ENCODE measurements around the gene SFT2D2. TPM values are rescaled to one million over a fixed set of nuclear protein-coding genes. Genes with fewer than 3 reads are reported as not detected.

Gene SFT2D2
- total RNA-seq, 1 donor from 2014 or later = 30.5 TPM

DNA sequence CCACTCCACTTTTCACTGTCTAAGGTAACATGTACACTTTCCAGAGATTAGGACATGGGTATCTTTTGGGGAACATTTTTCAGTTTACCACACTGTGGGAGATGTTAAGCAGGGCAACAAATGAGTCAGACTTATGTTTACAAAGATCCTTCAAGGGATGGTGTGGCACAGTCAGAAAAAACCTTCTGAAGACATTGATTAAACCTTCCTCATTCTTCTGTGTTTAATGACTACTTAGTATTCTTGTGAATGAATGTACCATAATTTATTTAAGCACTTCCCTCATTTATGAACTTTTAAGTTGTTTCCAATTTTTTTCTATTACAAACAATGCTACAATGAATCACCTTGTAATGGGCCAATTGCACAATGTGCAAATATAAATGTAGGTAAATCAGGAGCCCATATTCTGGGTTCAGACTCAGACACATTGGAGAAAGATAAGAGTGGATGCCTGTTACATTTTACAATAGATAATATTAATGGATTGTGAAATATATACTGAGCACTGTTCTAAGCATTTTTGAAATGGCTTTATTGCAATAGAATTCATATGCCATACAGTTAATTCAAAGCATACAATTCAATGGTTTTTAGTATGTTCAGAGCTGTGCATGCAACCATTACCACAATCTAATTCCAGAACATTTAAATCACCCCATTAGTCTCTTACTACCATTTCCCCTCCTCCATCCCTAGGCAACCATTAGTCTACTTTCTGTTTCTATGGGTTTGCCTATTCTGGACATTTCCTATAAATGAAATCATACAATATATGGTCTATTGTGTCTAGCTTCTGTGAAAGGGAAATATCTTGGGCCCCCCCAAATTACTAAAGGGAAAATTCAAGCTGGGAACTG is 1.9 kb upstream of the SFT2D2 start:
- no peak for DNase-seq (ENCODE audit: low spot score)
- Mint-ChIP-seq H3K27me3 (ENCODE audit: insufficient read depth, low read depth) (no peaks in the 10 kb centered on the region), H3K9me3 (peaks cover 3% of the 10 kb centered on the region), H3K4me1 (peaks cover 29% of the 10 kb centered on the region), H3K27ac (no peak overlapping the region), H3K4me3 (no peak overlapping the region), H3K36me3 (no peaks in the 10 kb centered on the region)
- Histone ChIP-seq H4K20me1 (ENCODE audit: low read depth) (no peaks in the 10 kb centered on the region), H3K27me3 (no peaks in the 10 kb centered on the region), H3K4me1 (peaks cover 8% of the 10 kb centered on the region), H2AFZ (replicated peaks) (no peak overlapping the region), H3K4me3 (no peak overlapping the region), H3K36me3 (no peaks in the 10 kb centered on the region), H3K4me2 (no peak overlapping the region), H3K9me3 (ENCODE audit: low read depth) (no peaks in the 10 kb centered on the region), H3F3A (ENCODE audit: low read depth) (no peaks in the 10 kb centered on the region), H3K27ac (no peak overlapping the region), H3K79me2 (ENCODE audit: low read depth) (peaks cover 28% of the 10 kb centered on the region), H3K9ac (no peak overlapping the region)
- TF ChIP-seq, protein P1, sequence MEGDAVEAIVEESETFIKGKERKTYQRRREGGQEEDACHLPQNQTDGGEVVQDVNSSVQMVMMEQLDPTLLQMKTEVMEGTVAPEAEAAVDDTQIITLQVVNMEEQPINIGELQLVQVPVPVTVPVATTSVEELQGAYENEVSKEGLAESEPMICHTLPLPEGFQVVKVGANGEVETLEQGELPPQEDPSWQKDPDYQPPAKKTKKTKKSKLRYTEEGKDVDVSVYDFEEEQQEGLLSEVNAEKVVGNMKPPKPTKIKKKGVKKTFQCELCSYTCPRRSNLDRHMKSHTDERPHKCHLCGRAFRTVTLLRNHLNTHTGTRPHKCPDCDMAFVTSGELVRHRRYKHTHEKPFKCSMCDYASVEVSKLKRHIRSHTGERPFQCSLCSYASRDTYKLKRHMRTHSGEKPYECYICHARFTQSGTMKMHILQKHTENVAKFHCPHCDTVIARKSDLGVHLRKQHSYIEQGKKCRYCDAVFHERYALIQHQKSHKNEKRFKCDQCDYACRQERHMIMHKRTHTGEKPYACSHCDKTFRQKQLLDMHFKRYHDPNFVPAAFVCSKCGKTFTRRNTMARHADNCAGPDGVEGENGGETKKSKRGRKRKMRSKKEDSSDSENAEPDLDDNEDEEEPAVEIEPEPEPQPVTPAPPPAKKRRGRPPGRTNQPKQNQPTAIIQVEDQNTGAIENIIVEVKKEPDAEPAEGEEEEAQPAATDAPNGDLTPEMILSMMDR (IDR thresholded peaks at IDR 0.05) = no peak
- no peak for TF ChIP-seq EZH2 (IDR thresholded peaks at IDR 0.05)
- no peak for TF ChIP-seq EZH2phosphoT487 (IDR thresholded peaks at IDR 0.05)

- Histone ChIP-seq H3K9me3 (ENCODE audit: low read depth) (no peaks in the 10 kb centered on the region), H2AFZ (replicated peaks) (no peak overlapping the region), H3K4me2 (peak overlapping the region; percentile 95), H3K27ac (no peak overlapping the region), H4K20me1 (ENCODE audit: low read depth) (no peaks in the 10 kb centered on the region), H3K4me3 (no peak overlapping the region), H3K27me3 (no peaks in the 10 kb centered on the region), H3K4me1 (peaks cover 8% of the 10 kb centered on the region), H3K36me3 (no peaks in the 10 kb centered on the region), H3F3A (ENCODE audit: low read depth) (no peaks in the 10 kb centered on the region), H3K9ac (no peak overlapping the region), H3K79me2 (ENCODE audit: low read depth) (peaks cover 37% of the 10 kb centered on the region)
- Mint-ChIP-seq H3K27me3 (ENCODE audit: insufficient read depth, low read depth) (no peaks in the 10 kb centered on the region), H3K9me3 (peaks cover 3% of the 10 kb centered on the region), H3K4me1 (peaks cover 26% of the 10 kb centered on the region), H3K36me3 (peaks cover 4% of the 10 kb centered on the region), H3K4me3 (peak overlapping the region; percentile 95), H3K27ac (no peak overlapping the region)
- TF ChIP-seq, protein P1 (IDR thresholded peaks at IDR 0.05) = no peak
- TF ChIP-seq EZH2phosphoT487 (IDR thresholded peaks at IDR 0.05) (no peak), EZH2 (IDR thresholded peaks at IDR 0.05) (no peak)
- DNase-seq (ENCODE audit: low spot score) = no peak
Measured at GRCh38 chr1:168224991-168225390, 813 bp upstream of the SFT2D2 start.

GRCh38 chr1:168227620-168228019 is 1.8 kb downstream of the SFT2D2 start:
- Mint-ChIP-seq H3K9me3 (peaks cover 3% of the 10 kb centered on the region), H3K4me3 (peak overlapping the region; percentile 95), H3K36me3 (peaks cover 7% of the 10 kb centered on the region), H3K27ac (no peak overlapping the region), H3K4me1 (peaks cover 26% of the 10 kb centered on the region), H3K27me3 (ENCODE audit: insufficient read depth, low read depth) (no peaks in the 10 kb centered on the region)
- no peaks in the 10 kb centered on the region for H3K9me3 ChIP-seq (ENCODE audit: low read depth)
- no peaks in the 10 kb centered on the region for H3K27me3 ChIP-seq
- H3K36me3 ChIP-seq = no peaks in the 10 kb centered on the region
- H3F3A ChIP-seq (ENCODE audit: low read depth) = no peaks in the 10 kb centered on the region
- no peak overlapping the region for H3K27ac ChIP-seq
- H4K20me1 ChIP-seq (ENCODE audit: low read depth) = no peaks in the 10 kb centered on the region
- peaks cover 8% of the 10 kb centered on the region for H3K4me1 ChIP-seq
- peaks cover 40% of the 10 kb centered on the region for H3K79me2 ChIP-seq (ENCODE audit: low read depth)
- no peak overlapping the region for H3K4me3 ChIP-seq
- H3K4me2 ChIP-seq = peak overlapping the region; percentile 95
- TF ChIP-seq, protein P1 (IDR thresholded peaks at IDR 0.05) = no peak
- TF ChIP-seq EZH2phosphoT487 (IDR thresholded peaks at IDR 0.05) (no peak), EZH2 (IDR thresholded peaks at IDR 0.05) (no peak)
- no peak overlapping the region for H2AFZ ChIP-seq (replicated peaks)
- no peak for DNase-seq (ENCODE audit: low spot score)
- no peak overlapping the region for H3K9ac ChIP-seq

Measured in neural progenitor cell (in vitro differentiated cells).